ENCODE data around the gene PDZK1. TPM values are rescaled to one million over a fixed set of nuclear protein-coding genes. Genes with fewer than 3 reads are reported as not detected.

Gene PDZK1
- total and polyA plus RNA-seq, 7 donors: 0.15 to 1.6 (median 0.44) TPM; not detected in 3

DNA sequence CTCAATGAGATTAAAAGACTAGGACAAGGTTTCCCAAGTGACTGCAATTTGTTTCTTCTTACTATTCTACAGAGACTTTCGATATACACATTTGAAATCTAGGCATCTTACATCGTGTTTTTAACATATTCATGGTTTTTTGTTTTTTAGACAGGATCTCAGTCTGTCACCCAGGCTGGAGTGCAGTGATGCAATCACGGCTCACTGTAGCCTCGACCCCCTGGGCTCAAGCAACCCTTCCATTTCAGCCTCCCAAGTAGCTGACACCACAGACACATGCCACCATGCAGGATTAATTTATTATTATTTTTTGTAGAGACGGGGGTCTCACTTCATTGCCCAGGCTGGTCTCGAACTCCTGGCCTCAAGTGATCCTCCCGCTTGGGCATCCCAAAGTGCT, 1.5 kb downstream of the PDZK1 start:
- no peak for DNase-seq
- TF ChIP-seq, protein P1, sequence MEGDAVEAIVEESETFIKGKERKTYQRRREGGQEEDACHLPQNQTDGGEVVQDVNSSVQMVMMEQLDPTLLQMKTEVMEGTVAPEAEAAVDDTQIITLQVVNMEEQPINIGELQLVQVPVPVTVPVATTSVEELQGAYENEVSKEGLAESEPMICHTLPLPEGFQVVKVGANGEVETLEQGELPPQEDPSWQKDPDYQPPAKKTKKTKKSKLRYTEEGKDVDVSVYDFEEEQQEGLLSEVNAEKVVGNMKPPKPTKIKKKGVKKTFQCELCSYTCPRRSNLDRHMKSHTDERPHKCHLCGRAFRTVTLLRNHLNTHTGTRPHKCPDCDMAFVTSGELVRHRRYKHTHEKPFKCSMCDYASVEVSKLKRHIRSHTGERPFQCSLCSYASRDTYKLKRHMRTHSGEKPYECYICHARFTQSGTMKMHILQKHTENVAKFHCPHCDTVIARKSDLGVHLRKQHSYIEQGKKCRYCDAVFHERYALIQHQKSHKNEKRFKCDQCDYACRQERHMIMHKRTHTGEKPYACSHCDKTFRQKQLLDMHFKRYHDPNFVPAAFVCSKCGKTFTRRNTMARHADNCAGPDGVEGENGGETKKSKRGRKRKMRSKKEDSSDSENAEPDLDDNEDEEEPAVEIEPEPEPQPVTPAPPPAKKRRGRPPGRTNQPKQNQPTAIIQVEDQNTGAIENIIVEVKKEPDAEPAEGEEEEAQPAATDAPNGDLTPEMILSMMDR (IDR thresholded peaks at IDR 0.05): no peak
- WGBS, 3 donors: 87 to 90% (median 87%) methylated on average over 7 of the region's 7 CpGs

DNA sequence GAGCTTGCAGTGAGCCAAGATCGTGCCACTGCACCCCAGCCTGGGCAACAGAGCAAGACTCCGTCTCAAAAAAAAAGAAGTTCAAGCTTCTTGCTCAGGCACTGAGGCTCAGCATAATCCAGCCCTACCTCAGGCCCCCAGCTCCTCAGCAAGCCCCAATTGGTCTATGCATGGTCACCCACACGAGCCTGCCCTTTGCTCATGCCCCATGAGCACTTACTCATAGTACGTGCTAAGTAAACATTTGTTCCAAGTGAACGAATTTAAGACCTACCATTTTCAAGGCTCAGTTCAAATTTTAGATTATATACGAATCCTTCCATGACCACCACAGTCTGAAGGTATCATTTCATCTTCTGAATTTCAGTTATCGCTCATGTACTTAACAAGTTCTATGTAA, 4.3 kb downstream of the PDZK1 start:
- no peak overlapping the region for H3K27ac ChIP-seq
- H3K4me1 ChIP-seq: no peaks in the 10 kb centered on the region

More for the DNA sequence above, 1.5 kb downstream of the PDZK1 start:
- Histone ChIP-seq H3K4me3 (no peak overlapping the region), H3K27me3 (ENCODE audit: insufficient read depth in 3 of 3, low read length in 2 of 3) (no peaks in the 10 kb centered on the region), H3K27ac (no peak overlapping the region), H3K9me3 (no peaks in the 10 kb centered on the region), H3K36me3 (ENCODE audit: insufficient read depth in 1 of 2, low read depth in 1 of 2) (no peaks in the 10 kb centered on the region), H3K4me1 (no peaks in the 10 kb centered on the region)
- intact Hi-C loops (cut with DNase I): no loop called here
- ATAC-seq: no peak

DNA sequence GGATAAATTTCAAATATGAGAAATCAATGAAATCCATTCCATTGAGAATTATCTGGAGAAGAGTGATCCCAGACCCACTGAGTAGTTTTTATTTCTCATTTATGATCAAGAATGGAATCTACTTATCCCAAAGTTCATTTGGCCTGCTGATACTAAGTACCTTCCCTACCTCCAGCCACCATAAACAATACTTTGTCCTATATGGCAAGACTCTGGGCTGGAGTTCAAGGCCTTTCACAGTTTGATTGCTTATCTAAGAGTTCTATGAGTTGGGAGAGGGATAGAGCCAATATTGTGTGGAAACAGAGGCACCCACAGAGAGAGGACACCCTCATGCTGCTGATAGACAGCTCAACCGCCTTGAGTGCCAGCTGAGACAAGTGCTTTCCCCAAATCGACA, 5.1 kb downstream of the PDZK1 start:
- Histone ChIP-seq H3K27ac (no peak overlapping the region), H3K4me3 (no peak overlapping the region), H3K9me3 (no peaks in the 10 kb centered on the region), H3K36me3 (ENCODE audit: insufficient read depth in 1 of 2, low read depth in 1 of 2) (no peaks in the 10 kb centered on the region), H3K27me3 (ENCODE audit: insufficient read depth in 3 of 3, low read length in 2 of 3) (peaks cover 0 to 1% (median 0%) of the 10 kb centered on the region in 3 donors), H3K4me1 (no peaks in the 10 kb centered on the region)
- intact Hi-C loops (cut with DNase I): no loop called here
- ATAC-seq (no peak), DNase-seq (no peak)
- 80 to 86% (median 83%) methylated on average over 2 of the region's 2 CpGs for WGBS, 3 donors
- TF ChIP-seq, protein P1 (IDR thresholded peaks at IDR 0.05): no peak

More for the DNA sequence above, 4.3 kb downstream of the PDZK1 start:
- no peak for DNase-seq
- TF ChIP-seq, protein P1 (IDR thresholded peaks at IDR 0.05): no peak
- no peaks in the 10 kb centered on the region for H3K27me3 ChIP-seq (ENCODE audit: insufficient read depth in 3 of 3, low read length in 2 of 3)
- intact Hi-C loops (cut with DNase I): no loop called here
- WGBS, 3 donors: 87 to 89% (median 89%) methylated on average over 7 of the region's 7 CpGs
- H3K9me3 ChIP-seq: no peaks in the 10 kb centered on the region
- no peak overlapping the region for H3K4me3 ChIP-seq
- no peaks in the 10 kb centered on the region for H3K36me3 ChIP-seq (ENCODE audit: insufficient read depth in 1 of 2, low read depth in 1 of 2)
- no peak for ATAC-seq

DNA sequence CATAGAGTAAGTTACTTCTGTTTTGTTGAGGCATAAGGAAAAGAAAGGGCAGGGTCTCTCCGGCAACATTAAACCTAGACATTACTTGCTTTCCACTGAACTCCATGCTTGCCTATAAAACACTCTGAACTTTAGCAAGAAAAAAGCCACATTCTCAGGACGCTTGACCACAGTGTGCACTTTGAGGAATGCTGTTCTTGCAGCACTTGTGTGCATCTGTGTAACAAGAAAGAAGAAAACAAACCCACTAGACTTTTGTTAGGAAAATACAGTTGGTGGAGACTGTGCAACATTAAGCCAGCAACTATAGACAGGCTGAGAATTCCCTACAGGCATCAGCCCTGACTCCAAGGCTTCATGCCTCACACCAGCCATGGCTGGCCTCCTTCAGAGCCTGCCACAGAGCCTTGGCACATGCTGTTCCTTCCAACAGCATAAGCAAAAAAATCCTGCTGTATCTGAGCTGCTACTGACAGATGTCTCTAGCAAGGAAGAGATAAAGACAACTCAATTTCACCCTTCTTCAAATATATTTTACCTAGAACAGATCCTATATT, 5.8 kb downstream of the PDZK1 start:
- peaks cover 0 to 1% (median 0%) of the 10 kb centered on the region in 3 donors for H3K27me3 ChIP-seq (ENCODE audit: insufficient read depth in 3 of 3, low read length in 2 of 3)
- no peaks in the 10 kb centered on the region for H3K9me3 ChIP-seq
- intact Hi-C loops (cut with DNase I): no loop called here
- ATAC-seq (no peak), DNase-seq (no peak)
- H3K27ac ChIP-seq: no peak overlapping the region
- no peak overlapping the region for H3K4me3 ChIP-seq
- TF ChIP-seq, protein P1 (IDR thresholded peaks at IDR 0.05): no peak
- no peaks in the 10 kb centered on the region for H3K36me3 ChIP-seq (ENCODE audit: insufficient read depth in 1 of 2, low read depth in 1 of 2)
- 74 to 78% (median 76%) methylated on average over 2 of the region's 2 CpGs for WGBS, 3 donors
- H3K4me1 ChIP-seq: no peaks in the 10 kb centered on the region

DNA sequence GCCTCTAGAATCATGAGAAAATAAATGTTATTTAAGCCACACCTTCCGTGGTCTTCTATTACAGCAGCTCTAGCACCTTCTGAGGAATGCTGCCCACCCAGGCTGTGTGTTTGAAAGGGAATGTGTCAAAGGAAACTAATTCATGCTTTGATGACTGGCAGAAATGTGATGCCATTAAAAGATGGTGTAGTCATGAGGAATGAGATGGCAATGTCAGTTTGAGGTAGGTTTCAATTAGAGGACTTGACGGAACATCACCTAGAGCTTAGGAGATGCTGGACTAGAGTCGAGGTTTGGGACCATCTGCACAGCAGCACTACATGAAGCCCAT, 10.6 kb downstream of the PDZK1 start:
- 89 to 91% (median 90%) methylated on average over 3 of the region's 3 CpGs for WGBS, 3 donors
- TF ChIP-seq, protein P1 (IDR thresholded peaks at IDR 0.05): no peak
- Histone ChIP-seq H3K4me3 (no peak overlapping the region), H3K36me3 (ENCODE audit: insufficient read depth in 1 of 2, low read depth in 1 of 2) (no peaks in the 10 kb centered on the region), H3K27me3 (ENCODE audit: insufficient read depth in 3 of 3, low read length in 2 of 3) (peaks cover 0 to 1% (median 0%) of the 10 kb centered on the region in 3 donors), H3K27ac (no peak overlapping the region), H3K9me3 (no peaks in the 10 kb centered on the region), H3K4me1 (no peaks in the 10 kb centered on the region)
- ATAC-seq: no peak
- intact Hi-C loops (cut with DNase I): no loop called here
- no peak for DNase-seq

Data from psoas muscle (tissue), 8 donors.